Loucy (cell line): ENCODE results near the gene FAM90A1.
"Not testable (repeated sequence)": the region's sequence is repeated elsewhere in the genome, so short reads cannot be mapped to it uniquely, and the experiment has no call there.

Experiments
- H2AFZ ChIP-seq: fragments of 200-600 bp; sonication (generic); 2 replicates; pipeline ENCODE4 v1.6.0; 2016; ENCODE audit warnings: antibody characterized with exemption, mild to moderate bottlenecking, low read length, moderate library complexity
- H3F3A ChIP-seq: fragments of 200-600 bp; 2 replicates; pipeline ENCODE4 v1.6.0; 2016; ENCODE audit warnings: antibody characterized with exemption, low read depth, mild to moderate bottlenecking
- H3K27me3 ChIP-seq: fragments of 200-600 bp; sonication (generic); 2 replicates; pipeline ENCODE4 v1.6.1; 2014; ENCODE audit warnings: low read length, mild to moderate bottlenecking; ENCODE audit not compliant: insufficient read depth, poor library complexity, severe bottlenecking
- H3K36me3 ChIP-seq: fragments of 200-600 bp; sonication (generic); 2 replicates; pipeline ENCODE4 v1.6.1; 2016; ENCODE audit warnings: low read length; ENCODE audit not compliant: insufficient read depth
- H3K4me1 ChIP-seq: fragments of 200-600 bp; sonication (generic); 2 replicates; pipeline ENCODE4 v1.5.1; 2014; ENCODE audit warnings: low read length, mild to moderate bottlenecking; ENCODE audit not compliant: insufficient read depth, poor library complexity, severe bottlenecking
- H3K4me2 ChIP-seq: fragments of 200-600 bp; sonication (generic); 2 replicates; pipeline ENCODE4 v1.6.0; 2014; ENCODE audit warnings: antibody characterized with exemption, low read length, low read depth, mild to moderate bottlenecking; ENCODE audit not compliant: poor library complexity, severe bottlenecking
- H3K4me3 ChIP-seq: fragments of 200-600 bp; sonication (generic); 2 replicates; pipeline ENCODE4 v1.5.1; 2014; ENCODE audit warnings: low read length, mild to moderate bottlenecking, mixed read lengths; ENCODE audit not compliant: poor library complexity, severe bottlenecking
- H3K79me2 ChIP-seq: fragments of 200-600 bp; sonication (generic); 2 replicates; pipeline ENCODE4 v1.6.1; 2014; ENCODE audit warnings: low read length; ENCODE audit not compliant: insufficient read depth
- H3K9ac ChIP-seq: fragments of 200-600 bp; sonication (generic); 2 replicates; pipeline ENCODE4 v1.6.0; 2014; ENCODE audit warnings: mild to moderate bottlenecking, low read depth, low read length, moderate library complexity; ENCODE audit not compliant: poor library complexity, severe bottlenecking
- H3K9me2 ChIP-seq: fragments of 200-600 bp; sonication (generic); replicated peaks from 2 replicates; pipeline ENCODE4 v1.6.1; 2016; ENCODE audit warnings: low read depth, low read length, mixed read lengths
- H3K9me3 ChIP-seq: fragments of 200-600 bp; sonication (generic); 2 replicates; pipeline ENCODE4 v1.6.1; 2014; ENCODE audit warnings: mild to moderate bottlenecking, antibody characterized with exemption, low read length, low read depth; ENCODE audit not compliant: insufficient read depth
- H4K20me1 ChIP-seq: fragments of 200-600 bp; sonication (generic); 2 replicates; pipeline ENCODE4 v1.6.0; 2014; ENCODE audit warnings: antibody characterized with exemption, low read length, mild to moderate bottlenecking; ENCODE audit not compliant: insufficient read depth, poor library complexity, severe bottlenecking
- TF ChIP-seq, protein P1 (sequence below): fragments of 200-600 bp; sonication (generic); conservative IDR thresholded peaks from 2 replicates; pipeline ENCODE4 v1.5.1; 2014; ENCODE audit warnings: mild to moderate bottlenecking, antibody characterized with exemption, low read length

The FAM90A1 gene

DNA sequence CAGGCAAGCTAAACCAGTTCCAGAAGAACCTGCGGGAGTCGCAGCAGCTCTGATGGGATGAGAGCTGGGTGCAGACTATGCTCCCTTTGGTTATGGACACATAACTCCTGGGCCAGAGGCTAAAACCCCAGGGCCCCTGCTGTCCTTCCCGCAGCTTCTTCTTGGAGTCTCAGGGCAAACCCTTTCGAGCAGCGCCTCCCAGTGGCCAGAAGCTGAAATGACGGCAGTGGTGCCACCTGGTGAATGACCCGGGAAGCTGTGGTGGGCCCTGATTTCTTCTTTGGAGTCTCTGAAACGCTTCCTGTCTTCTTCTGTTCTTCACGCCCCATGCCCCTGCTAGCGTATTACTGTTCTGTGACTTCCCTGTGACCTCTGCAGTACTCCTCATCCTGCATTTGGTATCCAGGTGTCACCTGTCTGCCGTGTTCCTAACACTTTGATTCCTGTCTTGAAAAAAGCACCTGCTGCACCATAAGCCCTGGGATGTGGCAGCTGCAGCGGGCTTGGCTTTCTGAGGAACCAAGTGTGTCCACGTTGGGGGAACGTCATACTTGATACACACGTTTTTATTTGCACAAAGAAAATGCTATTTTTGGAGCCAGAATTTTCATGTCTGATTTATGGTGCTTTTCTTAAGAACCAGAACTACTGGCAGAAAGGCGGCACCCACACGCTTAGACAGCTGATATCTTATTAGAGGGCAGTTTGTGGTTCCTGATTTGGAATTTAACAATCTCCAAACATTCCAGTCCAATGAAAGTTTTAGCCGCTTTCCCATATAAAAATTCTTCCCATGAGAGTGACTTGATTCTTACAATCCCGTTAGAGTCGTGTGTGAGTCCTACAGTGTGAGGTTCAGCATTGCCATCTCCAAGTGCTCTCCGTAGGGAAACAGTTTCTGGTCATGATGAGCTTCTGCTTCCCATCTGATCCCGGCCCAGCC is 4.5 kb upstream of the FAM90A1 start:
- H3K4me2 ChIP-seq, H3K36me3 ChIP-seq, H3K9ac ChIP-seq, H3K79me2 ChIP-seq, H3K4me1 ChIP-seq, H3F3A ChIP-seq, H3K27me3 ChIP-seq, H4K20me1 ChIP-seq, H3K9me2 ChIP-seq, H3K4me3 ChIP-seq, H3K9me3 ChIP-seq: not testable (repeated sequence)
- TF ChIP-seq, protein P1, sequence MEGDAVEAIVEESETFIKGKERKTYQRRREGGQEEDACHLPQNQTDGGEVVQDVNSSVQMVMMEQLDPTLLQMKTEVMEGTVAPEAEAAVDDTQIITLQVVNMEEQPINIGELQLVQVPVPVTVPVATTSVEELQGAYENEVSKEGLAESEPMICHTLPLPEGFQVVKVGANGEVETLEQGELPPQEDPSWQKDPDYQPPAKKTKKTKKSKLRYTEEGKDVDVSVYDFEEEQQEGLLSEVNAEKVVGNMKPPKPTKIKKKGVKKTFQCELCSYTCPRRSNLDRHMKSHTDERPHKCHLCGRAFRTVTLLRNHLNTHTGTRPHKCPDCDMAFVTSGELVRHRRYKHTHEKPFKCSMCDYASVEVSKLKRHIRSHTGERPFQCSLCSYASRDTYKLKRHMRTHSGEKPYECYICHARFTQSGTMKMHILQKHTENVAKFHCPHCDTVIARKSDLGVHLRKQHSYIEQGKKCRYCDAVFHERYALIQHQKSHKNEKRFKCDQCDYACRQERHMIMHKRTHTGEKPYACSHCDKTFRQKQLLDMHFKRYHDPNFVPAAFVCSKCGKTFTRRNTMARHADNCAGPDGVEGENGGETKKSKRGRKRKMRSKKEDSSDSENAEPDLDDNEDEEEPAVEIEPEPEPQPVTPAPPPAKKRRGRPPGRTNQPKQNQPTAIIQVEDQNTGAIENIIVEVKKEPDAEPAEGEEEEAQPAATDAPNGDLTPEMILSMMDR = peak; percentile 76
- H2AFZ ChIP-seq = 0 out of 2 replicates have a peak overlapping the region, but pooled peaks have one; percentile 55

DNA sequence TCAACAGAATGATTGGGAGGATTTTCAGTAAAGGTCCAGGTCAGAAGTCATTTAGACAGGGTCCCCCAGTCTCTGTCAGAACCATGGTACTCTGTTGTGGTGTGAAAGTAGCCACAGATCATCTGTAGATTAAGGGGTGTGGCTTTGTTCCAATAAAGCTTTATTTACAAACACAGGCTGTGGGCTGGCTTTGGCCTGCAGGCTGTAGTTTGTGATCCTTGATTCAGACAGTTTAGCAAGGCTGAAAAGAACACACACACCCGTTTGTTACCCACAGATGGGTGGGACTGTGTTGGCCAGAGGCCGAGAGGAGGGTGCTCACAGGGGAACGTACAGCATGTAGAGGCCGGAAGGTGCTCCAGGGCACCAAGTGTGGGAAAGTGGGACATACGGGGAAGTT is 3.6 kb upstream of the FAM90A1 start:
- H3K4me2 ChIP-seq, H4K20me1 ChIP-seq, H3K4me3 ChIP-seq, H3K9me3 ChIP-seq, H3K36me3 ChIP-seq, H3K9ac ChIP-seq, H3F3A ChIP-seq, H3K4me1 ChIP-seq, H3K27me3 ChIP-seq, H3K79me2 ChIP-seq, H3K9me2 ChIP-seq, H2AFZ ChIP-seq: not testable (repeated sequence)

DNA sequence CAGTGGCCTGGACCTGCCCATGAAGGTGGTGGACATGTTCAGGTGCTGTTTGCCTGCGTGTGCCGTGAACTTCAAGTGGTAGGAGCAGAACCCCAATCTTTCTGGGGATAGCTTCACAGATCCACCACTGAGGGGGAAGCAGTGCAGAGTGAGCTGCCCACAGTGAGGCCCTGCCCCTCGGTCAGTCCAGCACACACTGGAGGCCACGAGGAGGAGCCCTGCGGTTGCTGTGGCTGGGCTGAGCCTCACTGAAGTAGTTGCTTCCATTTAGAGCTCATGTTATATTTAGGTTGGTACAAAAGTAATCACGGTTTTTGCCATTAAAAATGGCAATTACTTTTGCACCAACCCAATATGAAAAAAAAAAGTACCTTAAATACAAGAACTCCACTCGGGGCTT is 2.1 kb upstream of the FAM90A1 start:
- not testable (repeated sequence) for H3K4me3 ChIP-seq, H3K9ac ChIP-seq, H4K20me1 ChIP-seq

DNA sequence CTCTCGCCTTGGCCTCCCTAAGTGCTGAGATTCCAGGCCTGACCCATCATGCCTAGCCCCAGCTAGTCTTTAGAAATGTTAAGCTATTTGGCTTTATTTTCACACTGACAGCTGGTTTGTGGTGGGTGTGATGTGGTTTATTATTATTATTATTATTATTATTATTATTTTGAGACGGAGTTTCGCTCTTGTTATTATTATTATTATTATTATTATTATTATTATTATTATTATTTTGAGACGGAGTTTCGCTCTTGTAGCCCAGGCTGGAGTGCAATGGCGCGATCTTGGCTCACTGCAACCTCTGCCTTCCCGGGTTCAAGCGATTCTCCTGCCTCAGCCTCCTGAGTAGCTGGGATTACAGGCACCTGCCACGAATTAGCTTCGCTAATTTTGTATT is 1.2 kb upstream of the FAM90A1 start:
- not testable (repeated sequence) for H3K4me1 ChIP-seq, H4K20me1 ChIP-seq, H3K9me2 ChIP-seq, H3K79me2 ChIP-seq, H3K4me2 ChIP-seq, H3K9me3 ChIP-seq, H3K27me3 ChIP-seq, H3K9ac ChIP-seq, H3F3A ChIP-seq, H2AFZ ChIP-seq, H3K36me3 ChIP-seq, H3K4me3 ChIP-seq

More for the DNA sequence above, 2.1 kb upstream of the FAM90A1 start:
- not testable (repeated sequence) for H3K4me1 ChIP-seq, H3K9me3 ChIP-seq, H3K4me2 ChIP-seq, H3K79me2 ChIP-seq, H3K27me3 ChIP-seq, H3F3A ChIP-seq, H3K36me3 ChIP-seq, H2AFZ ChIP-seq, H3K9me2 ChIP-seq

DNA sequence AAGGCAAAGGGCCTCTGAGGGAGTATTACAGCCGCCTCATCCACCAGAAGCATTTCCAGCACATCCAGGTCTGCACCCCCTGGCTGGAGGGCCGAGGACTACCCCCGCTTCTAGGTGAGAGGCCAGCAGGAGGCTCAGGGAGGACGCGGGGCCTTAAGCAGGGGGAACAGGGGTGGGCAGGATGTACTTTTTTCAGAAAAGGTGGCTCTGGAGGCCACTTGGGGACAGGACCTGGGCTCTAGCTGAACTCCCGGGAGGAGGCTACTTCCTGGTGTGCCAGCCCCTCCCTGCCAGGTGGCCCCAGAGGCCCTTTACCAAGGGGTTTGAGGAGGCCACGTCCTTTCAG is 287 bp upstream of the FAM90A1 start:
- H3K4me2 ChIP-seq = not testable (repeated sequence)
- H2AFZ ChIP-seq = peak overlapping the region; percentile 39; the same call in 1 of the 2 replicates

More for the DNA sequence above, 287 bp upstream of the FAM90A1 start:
- H3K4me1 ChIP-seq, H3F3A ChIP-seq, H3K9me3 ChIP-seq, H3K79me2 ChIP-seq, H3K27me3 ChIP-seq, H3K36me3 ChIP-seq, H4K20me1 ChIP-seq, H3K9me2 ChIP-seq, H3K9ac ChIP-seq: not testable (repeated sequence)
- peak overlapping the region; percentile 40 for H3K4me3 ChIP-seq
